HepG2 (cell line): ENCODE data around the gene PRSS8. TPM values are rescaled to one million over a fixed set of nuclear protein-coding genes. Genes with fewer than 3 reads are reported as not detected.

ENCODE experiments used
- NFE2L1 ChIP-seq: sonication (generic); formaldehyde crosslinking; IDR thresholded peaks from 2 replicates; pipeline ENCODE4 v1.4.0; 2020; ENCODE audit warnings: missing genetic modification reagents, mild to moderate bottlenecking, borderline replicate concordance
- RXRB ChIP-seq: IDR thresholded peaks from 2 replicates; pipeline ENCODE4 v1.6.1; 2016; ENCODE audit warnings: borderline replicate concordance, missing genetic modification reagents, missing compliant biosample characterization
- SETDB1 ChIP-seq: sonication (generic); formaldehyde crosslinking; IDR thresholded peaks from 2 replicates; pipeline ENCODE4 v1.5.1; 2020; ENCODE audit warnings: missing genetic modification reagents, mild to moderate bottlenecking, borderline replicate concordance
- SIX1 ChIP-seq: sonication (generic); formaldehyde crosslinking; IDR thresholded peaks from 2 replicates; pipeline ENCODE4 v1.4.0; 2020; ENCODE audit warnings: missing genetic modification reagents, borderline replicate concordance
- ZNF263 ChIP-seq: sonication (generic); formaldehyde crosslinking; IDR thresholded peaks from 2 replicates; pipeline ENCODE4 v1.4.0; 2020; ENCODE audit warnings: missing genetic modification reagents
- ZNF432 ChIP-seq: sonication (generic); formaldehyde crosslinking; IDR thresholded peaks from 2 replicates; pipeline ENCODE4 v1.5.0; 2020; ENCODE audit warnings: missing genetic modification reagents, mild to moderate bottlenecking, borderline replicate concordance
- polyA plus RNA-seq, 8 experiments: library from polyadenylated mRNA; depleted of rRNA in 3 of 8; stranded (reverse) in 7 of 8; unstranded in 1 of 8; fragments of >200 nt; fragmentation: Illumina TruSeq in 4 of 8; extraction: Trizol in 4 of 8; gene quantifications; 2 replicates each; pipeline versions ENCODE4 v1.2.1 to v1.2.3, GENCODE V29; 2011 to 2016; ENCODE audit warnings: low read depth in 4 of 8, missing spikeins in 1 of 8, mixed read lengths in 1 of 8; ENCODE audit not compliant: insufficient read depth in 1 of 8
- total RNA-seq, 5 experiments: library from RNA; depleted of rRNA; stranded (reverse); fragments of >200 nt; fragmentation: Illumina TruSeq; extraction: Trizol; gene quantifications; 2 replicates each; pipeline ENCODE4 v1.2.3, GENCODE V29; 2016; ENCODE audit warnings: low read depth in 1 of 5
- TF ChIP-seq, protein P1 (sequence below): sonication (generic); formaldehyde crosslinking; IDR thresholded peaks from 2 replicates; pipeline ENCODE4 v1.5.1; 2020; ENCODE audit warnings: mild to moderate bottlenecking, missing genetic modification reagents, moderate library complexity
- TF ChIP-seq, protein P2 (sequence below): sonication (generic); formaldehyde crosslinking; IDR thresholded peaks from 2 replicates; pipeline ENCODE4 v1.4.0; 2020; ENCODE audit warnings: missing genetic modification reagents
- TF ChIP-seq, protein P3 (sequence below): sonication (generic); formaldehyde crosslinking; IDR thresholded peaks from 2 replicates; pipeline ENCODE4 v1.5.0; 2020; ENCODE audit warnings: mild to moderate bottlenecking, missing genetic modification reagents
- TF ChIP-seq, protein P4 (sequence below): sonication (generic); formaldehyde crosslinking; IDR thresholded peaks from 2 replicates; pipeline ENCODE4 v1.4.0; 2020; ENCODE audit warnings: low read depth, mild to moderate bottlenecking, missing genetic modification reagents
- TF ChIP-seq, protein P5 (sequence below): sonication (generic); formaldehyde crosslinking; IDR thresholded peaks from 2 replicates; pipeline ENCODE4 v1.4.0; 2020; ENCODE audit warnings: missing genetic modification reagents, borderline replicate concordance

The PRSS8 gene
- total and polyA plus RNA-seq, 2 of the 13 experiments (the other 11 are each of a cell fraction or from before 2014, with no cell fraction given), result 2.6 to 7.2 TPM

DNA sequence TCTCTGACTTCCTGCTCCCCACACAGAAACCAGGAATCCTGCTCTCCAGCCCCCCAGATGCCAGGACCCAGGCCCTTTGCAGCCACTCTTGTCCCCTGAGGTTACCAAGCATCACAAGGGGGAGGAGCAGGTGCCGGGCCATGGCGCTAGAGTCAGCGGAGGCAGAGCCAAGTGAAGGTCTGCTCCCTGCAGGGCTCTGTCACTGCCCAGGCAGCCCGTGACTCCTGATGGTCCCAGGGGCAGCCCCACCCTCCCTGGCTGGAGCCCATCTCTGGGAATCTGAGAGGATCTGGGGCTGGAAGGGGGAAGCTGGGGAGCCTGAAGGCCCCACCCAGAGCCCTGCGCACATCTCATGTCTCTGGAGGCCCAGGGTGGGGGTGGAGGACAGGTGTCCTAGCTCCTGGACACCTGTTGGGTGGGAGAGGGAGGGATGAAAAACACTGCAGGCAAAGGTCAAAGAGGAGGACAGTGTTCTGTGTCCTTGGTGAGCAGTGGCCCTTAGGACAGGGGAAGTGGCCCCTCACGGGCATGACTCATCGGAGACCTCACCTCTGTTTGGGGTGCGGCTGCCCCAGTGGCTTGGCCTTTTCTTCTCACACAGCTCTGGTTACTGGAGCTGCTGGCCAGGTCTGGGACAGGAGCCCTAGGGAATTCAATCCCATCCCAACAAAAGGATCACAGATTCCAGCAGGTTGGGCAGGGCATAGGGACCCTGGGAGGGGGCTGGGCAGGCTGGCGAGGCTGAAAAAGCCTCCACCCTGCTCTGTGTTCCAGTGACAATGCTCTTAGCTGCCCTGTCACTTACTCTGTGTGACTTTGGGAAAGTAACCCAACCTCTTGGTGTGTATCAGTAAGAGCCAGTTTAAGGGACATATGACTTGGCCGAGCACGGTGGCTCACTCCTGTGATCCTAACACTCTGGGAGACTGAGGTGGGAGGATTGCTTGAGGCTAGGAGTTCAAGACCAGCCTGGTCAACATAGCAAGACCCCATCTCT lies 14.7 kb upstream of the PRSS8 start, which contains the start of gene PRSS36 (continued):
- TF ChIP-seq, protein P1, sequence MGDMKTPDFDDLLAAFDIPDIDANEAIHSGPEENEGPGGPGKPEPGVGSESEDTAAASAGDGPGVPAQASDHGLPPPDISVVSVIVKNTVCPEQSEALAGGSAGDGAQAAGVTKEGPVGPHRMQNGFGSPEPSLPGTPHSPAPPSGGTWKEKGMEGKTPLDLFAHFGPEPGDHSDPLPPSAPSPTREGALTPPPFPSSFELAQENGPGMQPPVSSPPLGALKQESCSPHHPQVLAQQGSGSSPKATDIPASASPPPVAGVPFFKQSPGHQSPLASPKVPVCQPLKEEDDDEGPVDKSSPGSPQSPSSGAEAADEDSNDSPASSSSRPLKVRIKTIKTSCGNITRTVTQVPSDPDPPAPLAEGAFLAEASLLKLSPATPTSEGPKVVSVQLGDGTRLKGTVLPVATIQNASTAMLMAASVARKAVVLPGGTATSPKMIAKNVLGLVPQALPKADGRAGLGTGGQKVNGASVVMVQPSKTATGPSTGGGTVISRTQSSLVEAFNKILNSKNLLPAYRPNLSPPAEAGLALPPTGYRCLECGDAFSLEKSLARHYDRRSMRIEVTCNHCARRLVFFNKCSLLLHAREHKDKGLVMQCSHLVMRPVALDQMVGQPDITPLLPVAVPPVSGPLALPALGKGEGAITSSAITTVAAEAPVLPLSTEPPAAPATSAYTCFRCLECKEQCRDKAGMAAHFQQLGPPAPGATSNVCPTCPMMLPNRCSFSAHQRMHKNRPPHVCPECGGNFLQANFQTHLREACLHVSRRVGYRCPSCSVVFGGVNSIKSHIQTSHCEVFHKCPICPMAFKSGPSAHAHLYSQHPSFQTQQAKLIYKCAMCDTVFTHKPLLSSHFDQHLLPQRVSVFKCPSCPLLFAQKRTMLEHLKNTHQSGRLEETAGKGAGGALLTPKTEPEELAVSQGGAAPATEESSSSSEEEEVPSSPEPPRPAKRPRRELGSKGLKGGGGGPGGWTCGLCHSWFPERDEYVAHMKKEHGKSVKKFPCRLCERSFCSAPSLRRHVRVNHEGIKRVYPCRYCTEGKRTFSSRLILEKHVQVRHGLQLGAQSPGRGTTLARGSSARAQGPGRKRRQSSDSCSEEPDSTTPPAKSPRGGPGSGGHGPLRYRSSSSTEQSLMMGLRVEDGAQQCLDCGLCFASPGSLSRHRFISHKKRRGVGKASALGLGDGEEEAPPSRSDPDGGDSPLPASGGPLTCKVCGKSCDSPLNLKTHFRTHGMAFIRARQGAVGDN (CRISPR knock-in tag), result peak; percentile 51
- TF ChIP-seq, protein P2, sequence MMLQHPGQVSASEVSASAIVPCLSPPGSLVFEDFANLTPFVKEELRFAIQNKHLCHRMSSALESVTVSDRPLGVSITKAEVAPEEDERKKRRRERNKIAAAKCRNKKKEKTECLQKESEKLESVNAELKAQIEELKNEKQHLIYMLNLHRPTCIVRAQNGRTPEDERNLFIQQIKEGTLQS, result peak; percentile 53; the same call in 1 of the 2 replicates
- TF ChIP-seq, protein P3, sequence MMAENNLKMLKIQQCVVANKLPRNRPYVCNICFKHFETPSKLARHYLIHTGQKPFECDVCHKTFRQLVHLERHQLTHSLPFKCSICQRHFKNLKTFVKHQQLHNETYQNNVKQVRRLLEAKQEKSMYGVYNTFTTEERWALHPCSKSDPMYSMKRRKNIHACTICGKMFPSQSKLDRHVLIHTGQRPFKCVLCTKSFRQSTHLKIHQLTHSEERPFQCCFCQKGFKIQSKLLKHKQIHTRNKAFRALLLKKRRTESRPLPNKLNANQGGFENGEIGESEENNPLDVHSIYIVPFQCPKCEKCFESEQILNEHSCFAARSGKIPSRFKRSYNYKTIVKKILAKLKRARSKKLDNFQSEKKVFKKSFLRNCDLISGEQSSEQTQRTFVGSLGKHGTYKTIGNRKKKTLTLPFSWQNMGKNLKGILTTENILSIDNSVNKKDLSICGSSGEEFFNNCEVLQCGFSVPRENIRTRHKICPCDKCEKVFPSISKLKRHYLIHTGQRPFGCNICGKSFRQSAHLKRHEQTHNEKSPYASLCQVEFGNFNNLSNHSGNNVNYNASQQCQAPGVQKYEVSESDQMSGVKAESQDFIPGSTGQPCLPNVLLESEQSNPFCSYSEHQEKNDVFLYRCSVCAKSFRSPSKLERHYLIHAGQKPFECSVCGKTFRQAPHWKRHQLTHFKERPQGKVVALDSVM (CRISPR knock-in tag), result peak; percentile 29; the same call in 1 of the 2 replicates
- no peak for TF ChIP-seq ZNF263 (CRISPR knock-in tag)
- no peak for TF ChIP-seq NFE2L1 (CRISPR knock-in tag)
- TF ChIP-seq, protein P4, sequence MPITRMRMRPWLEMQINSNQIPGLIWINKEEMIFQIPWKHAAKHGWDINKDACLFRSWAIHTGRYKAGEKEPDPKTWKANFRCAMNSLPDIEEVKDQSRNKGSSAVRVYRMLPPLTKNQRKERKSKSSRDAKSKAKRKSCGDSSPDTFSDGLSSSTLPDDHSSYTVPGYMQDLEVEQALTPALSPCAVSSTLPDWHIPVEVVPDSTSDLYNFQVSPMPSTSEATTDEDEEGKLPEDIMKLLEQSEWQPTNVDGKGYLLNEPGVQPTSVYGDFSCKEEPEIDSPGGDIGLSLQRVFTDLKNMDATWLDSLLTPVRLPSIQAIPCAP, result no peak
- TF ChIP-seq SETDB1 (CRISPR knock-in tag), result no peak
- no peak for TF ChIP-seq SIX1 (CRISPR knock-in tag)
- no peak for TF ChIP-seq ZNF432
- TF ChIP-seq, protein P5, sequence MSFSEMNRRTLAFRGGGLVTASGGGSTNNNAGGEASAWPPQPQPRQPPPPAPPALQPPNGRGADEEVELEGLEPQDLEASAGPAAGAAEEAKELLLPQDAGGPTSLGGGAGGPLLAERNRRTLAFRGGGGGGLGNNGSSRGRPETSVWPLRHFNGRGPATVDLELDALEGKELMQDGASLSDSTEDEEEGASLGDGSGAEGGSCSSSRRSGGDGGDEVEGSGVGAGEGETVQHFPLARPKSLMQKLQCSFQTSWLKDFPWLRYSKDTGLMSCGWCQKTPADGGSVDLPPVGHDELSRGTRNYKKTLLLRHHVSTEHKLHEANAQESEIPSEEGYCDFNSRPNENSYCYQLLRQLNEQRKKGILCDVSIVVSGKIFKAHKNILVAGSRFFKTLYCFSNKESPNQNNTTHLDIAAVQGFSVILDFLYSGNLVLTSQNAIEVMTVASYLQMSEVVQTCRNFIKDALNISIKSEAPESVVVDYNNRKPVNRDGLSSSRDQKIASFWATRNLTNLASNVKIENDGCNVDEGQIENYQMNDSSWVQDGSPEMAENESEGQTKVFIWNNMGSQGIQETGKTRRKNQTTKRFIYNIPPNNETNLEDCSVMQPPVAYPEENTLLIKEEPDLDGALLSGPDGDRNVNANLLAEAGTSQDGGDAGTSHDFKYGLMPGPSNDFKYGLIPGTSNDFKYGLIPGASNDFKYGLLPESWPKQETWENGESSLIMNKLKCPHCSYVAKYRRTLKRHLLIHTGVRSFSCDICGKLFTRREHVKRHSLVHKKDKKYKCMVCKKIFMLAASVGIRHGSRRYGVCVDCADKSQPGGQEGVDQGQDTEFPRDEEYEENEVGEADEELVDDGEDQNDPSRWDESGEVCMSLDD, result peak; percentile 76; the same call in 1 of the 2 replicates
- TF ChIP-seq RXRB (CRISPR knock-in tag), result 0 out of 2 replicates have a peak, but pooled peaks have one; percentile 10
